Endothelial cell (in vitro differentiated cells): ENCODE results near the gene VPREB1. TPM values are rescaled to one million over a fixed set of nuclear protein-coding genes. Genes with fewer than 3 reads are reported as not detected.
"Not testable (repeated sequence)": the region's sequence is repeated elsewhere in the genome, so short reads cannot be mapped to it uniquely, and the experiment has no call there.

Source experiments
- DNase-seq: peaks from one replicate; pipeline ENCODE4 v3.0.0; 2021; ENCODE audit warnings: low spot score
- H3K27ac Mint-ChIP-seq: one replicate; pipeline ENCODE4 v1.8.0; 2021; ENCODE audit warnings: mixed read lengths, inconsistent platforms; ENCODE audit not compliant: unreplicated experiment
- H3K27me3 Mint-ChIP-seq: one replicate; pipeline ENCODE4 v1.8.0; 2021; ENCODE audit warnings: mild to moderate bottlenecking, moderate library complexity, mixed read lengths, inconsistent platforms; ENCODE audit not compliant: unreplicated experiment
- H3K36me3 Mint-ChIP-seq: one replicate; pipeline ENCODE4 v1.8.0; 2021; ENCODE audit warnings: mild to moderate bottlenecking, low read depth, mixed read lengths, inconsistent platforms; ENCODE audit not compliant: unreplicated experiment
- H3K4me1 Mint-ChIP-seq: one replicate; pipeline ENCODE4 v1.8.0; 2021; ENCODE audit warnings: mild to moderate bottlenecking, mixed read lengths, inconsistent platforms; ENCODE audit not compliant: unreplicated experiment
- H3K4me3 Mint-ChIP-seq: one replicate; pipeline ENCODE4 v1.8.0; 2021; ENCODE audit warnings: mild to moderate bottlenecking, mixed read lengths, inconsistent platforms; ENCODE audit not compliant: unreplicated experiment
- H3K9me3 Mint-ChIP-seq: one replicate; pipeline ENCODE4 v1.8.0; 2021; ENCODE audit warnings: mixed read lengths, inconsistent platforms; ENCODE audit not compliant: unreplicated experiment
- CTCF ChIP-seq: fragments of 200-600 bp; sonication (generic); IDR thresholded peaks from one replicate; pipeline ENCODE4 v1.5.0; 2021; ENCODE audit warnings: antibody characterized with exemption; ENCODE audit not compliant: unreplicated experiment
- total RNA-seq: library from RNA; stranded (reverse); fragmentation: NEBNext Ultra II Directional; extraction: Animal tissue kit (Norgen Biotek cat#: 25700); gene quantifications from one replicate; pipeline ENCODE4 v1.2.1, GENCODE V29; 2021; ENCODE audit not compliant: unreplicated experiment

The VPREB1 gene
- total RNA-seq, 1 donor from 2014 or later = not detected

DNA sequence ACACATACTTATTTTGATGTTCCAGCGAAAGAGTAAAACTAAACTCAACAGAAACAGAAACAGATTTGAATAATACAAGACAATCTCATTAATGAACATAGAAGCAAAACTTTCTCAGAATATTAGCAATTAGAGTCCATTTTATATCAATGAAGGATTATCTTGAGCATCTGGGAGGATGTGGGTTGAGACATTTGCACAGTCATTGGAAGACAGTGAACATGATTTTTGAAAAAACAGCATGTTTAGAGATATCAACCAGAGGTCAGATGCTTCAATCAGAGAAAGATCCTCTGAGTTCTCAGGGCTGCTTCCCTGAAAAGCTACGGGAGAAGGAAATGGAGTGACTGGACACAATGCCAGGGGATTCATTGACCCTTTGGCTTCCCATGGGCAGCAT is 35.9 kb upstream of the VPREB1 start:
- Mint-ChIP-seq H3K4me1 (peaks cover 10% of the 10 kb centered on the region), H3K27ac (no peak overlapping the region), H3K4me3 (no peak overlapping the region), H3K9me3 (no peaks in the 10 kb centered on the region), H3K27me3 (peaks cover 5% of the 10 kb centered on the region), H3K36me3 (no peaks in the 10 kb centered on the region)
- no peak for TF ChIP-seq CTCF
- DNase-seq = no peak

DNA sequence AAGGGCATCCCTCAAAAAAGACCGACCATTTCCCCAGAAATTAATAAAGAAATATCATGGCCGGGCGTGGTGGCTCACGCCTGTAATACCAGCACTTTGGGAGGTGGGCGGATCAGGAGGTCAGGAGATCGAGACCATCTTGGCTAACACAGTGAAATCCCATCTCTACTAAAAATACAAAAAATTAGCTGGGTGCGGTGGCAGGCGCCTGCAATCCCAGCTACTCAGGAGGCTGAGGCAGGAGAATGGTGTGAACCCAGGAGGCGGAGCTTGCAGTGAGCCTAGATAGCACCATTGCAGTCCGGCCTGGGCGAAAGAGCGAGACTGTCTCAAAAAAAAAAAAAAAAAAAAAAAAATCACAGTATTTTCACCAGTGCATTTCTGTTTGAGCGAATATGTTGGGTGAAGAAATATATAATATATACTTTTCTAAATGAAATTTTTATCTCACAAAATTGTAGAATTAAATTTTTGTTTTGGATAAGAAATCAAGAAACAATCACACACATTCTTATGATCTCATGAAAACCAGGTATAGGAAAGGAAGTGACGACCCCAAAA is 35.4 kb upstream of the VPREB1 start:
- not testable (repeated sequence) for H3K4me1 Mint-ChIP-seq, H3K27me3 Mint-ChIP-seq, H3K27ac Mint-ChIP-seq, H3K36me3 Mint-ChIP-seq, DNase-seq, H3K4me3 Mint-ChIP-seq, H3K9me3 Mint-ChIP-seq

DNA sequence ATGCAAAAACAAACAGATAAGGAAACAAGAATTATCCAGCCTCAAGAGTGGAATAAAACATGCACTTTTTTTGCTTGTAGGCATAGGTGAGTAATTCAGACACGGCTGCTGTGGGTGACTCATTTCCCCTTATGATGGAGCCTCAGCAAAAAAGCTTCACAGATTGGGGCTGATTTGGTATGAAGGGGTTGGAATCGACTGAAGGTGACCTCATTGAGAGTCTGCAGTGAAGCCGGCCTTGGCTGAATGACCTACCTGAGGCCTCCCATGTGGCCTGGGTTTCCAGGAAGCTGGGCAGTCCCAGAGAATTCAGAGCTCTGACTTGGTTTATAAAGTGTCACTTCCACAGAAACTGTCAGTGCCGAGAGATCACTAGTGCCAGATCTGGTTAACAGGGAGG is 34.2 kb upstream of the VPREB1 start:
- peaks cover 5% of the 10 kb centered on the region for H3K27me3 Mint-ChIP-seq
- DNase-seq = no peak
- H3K27ac Mint-ChIP-seq = no peak overlapping the region

GRCh38 chr22:22210889-22211833 is 33.4 kb upstream of the VPREB1 start:
- no peak for DNase-seq
- H3K27me3 Mint-ChIP-seq = peaks cover 5% of the 10 kb centered on the region
- TF ChIP-seq CTCF = no peak
- H3K4me3 Mint-ChIP-seq = no peak overlapping the region
- no peaks in the 10 kb centered on the region for H3K36me3 Mint-ChIP-seq
- H3K4me1 Mint-ChIP-seq = peaks cover 10% of the 10 kb centered on the region
- no peaks in the 10 kb centered on the region for H3K9me3 Mint-ChIP-seq
- H3K27ac Mint-ChIP-seq = no peak overlapping the region

More for the DNA sequence above, 34.2 kb upstream of the VPREB1 start:
- no peaks in the 10 kb centered on the region for H3K36me3 Mint-ChIP-seq
- no peak for TF ChIP-seq CTCF
- no peaks in the 10 kb centered on the region for H3K9me3 Mint-ChIP-seq
- no peak overlapping the region for H3K4me3 Mint-ChIP-seq
- peaks cover 10% of the 10 kb centered on the region for H3K4me1 Mint-ChIP-seq

DNA sequence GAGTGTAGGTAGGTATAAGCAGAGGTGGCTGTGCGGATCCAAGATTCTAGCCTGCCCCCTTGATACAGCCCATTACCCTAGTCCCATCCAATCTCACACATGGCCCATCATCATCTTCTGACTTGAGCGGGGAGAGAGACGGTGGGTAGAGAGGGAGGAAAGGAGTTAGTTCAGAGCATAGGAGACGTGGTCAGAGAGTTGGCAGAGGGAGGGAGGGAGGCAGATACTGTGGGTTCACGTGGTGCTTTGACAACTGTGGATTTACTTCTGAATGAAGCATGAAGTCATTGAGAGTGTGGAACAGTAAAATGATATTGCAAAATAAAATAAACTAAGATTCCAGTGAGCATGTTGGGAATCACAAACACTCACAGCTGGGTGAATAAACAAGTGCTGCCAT is 31.4 kb upstream of the VPREB1 start:
- H3K4me3 Mint-ChIP-seq = no peak overlapping the region
- H3K9me3 Mint-ChIP-seq = no peaks in the 10 kb centered on the region
- no peak for TF ChIP-seq CTCF
- DNase-seq = no peak
- peaks cover 5% of the 10 kb centered on the region for H3K4me1 Mint-ChIP-seq
- no peak overlapping the region for H3K27ac Mint-ChIP-seq
- peaks cover 5% of the 10 kb centered on the region for H3K27me3 Mint-ChIP-seq
- H3K36me3 Mint-ChIP-seq = no peaks in the 10 kb centered on the region
